Panc1 (cell line): ENCODE measurements around the gene FBXO15. TPM values are rescaled to one million over a fixed set of nuclear protein-coding genes. Genes with fewer than 3 reads are reported as not detected.

Experiments
- ATAC-seq: fragments of 200-7000 bp; cut with Tn5 transposase; 2 replicates; pipeline ENCODE4 v1.9.1; 2020; ENCODE audit warnings: mild to moderate bottlenecking, moderate library complexity
- BruUV-seq: library from RNA; stranded (reverse); fragments of 400-500 nt; replicated peaks from 2 replicates; lab custom pipeline; 2021; lab: Mats Ljungman, UMichigan
- CTCF ChIA-PET: fragments of 300-600 bp; sonication (Branson Sonifier 250); formaldehyde crosslinking; loops from one replicate; lab custom pipeline; 2022; ENCODE audit warnings: antibody characterized with exemption; lab: Charles Lee
- POLR2A ChIA-PET: fragments of 300-600 bp; sonication (Branson Sonifier 250); formaldehyde crosslinking; loops from one replicate; lab custom pipeline; 2022; ENCODE audit warnings: antibody characterized with exemption; lab: Charles Lee
- DNase-seq: peaks from one replicate; pipeline ENCODE4 v3.0.0-alpha.2; 2010; ENCODE audit warnings: low read depth, low spot score
- H3K27ac ChIP-seq: 2 replicates; pipeline ENCODE4 v1.5.1; 2011; ENCODE audit warnings: mild to moderate bottlenecking, low read length, inconsistent platforms
- H3K27me3 ChIP-seq: fragments of 200-500 bp; sonication (Bioruptor generic); 2 replicates; pipeline ENCODE4 v1.6.0; 2014; ENCODE audit warnings: low read length, inconsistent platforms; ENCODE audit not compliant: control insufficient read depth, insufficient read depth
- H3K36me3 ChIP-seq: fragments of 200-500 bp; sonication (Bioruptor generic); 2 replicates; pipeline ENCODE4 v1.5.1; 2014; ENCODE audit warnings: inconsistent platforms, mild to moderate bottlenecking, low read length, moderate library complexity; ENCODE audit not compliant: control insufficient read depth, insufficient read depth
- H3K4me1 ChIP-seq: 2 replicates; pipeline ENCODE4 v1.5.1; 2011; ENCODE audit warnings: inconsistent platforms, mild to moderate bottlenecking, low read length, moderate library complexity; ENCODE audit not compliant: control insufficient read depth, insufficient read depth
- H3K4me3 ChIP-seq, 2 experiments: 2 replicates each; pipeline ENCODE4 v1.5.1; 2011 to 2012; ENCODE audit warnings: low read depth in 2 of 2, low read length in 2 of 2, mild to moderate bottlenecking in 2 of 2, inconsistent platforms in 1 of 2, moderate library complexity in 1 of 2
- H3K9me3 ChIP-seq: fragments of 200-500 bp; sonication (Bioruptor generic); 2 replicates; pipeline ENCODE4 v1.5.1; 2014; ENCODE audit warnings: low read depth, mild to moderate bottlenecking, inconsistent platforms, low read length, moderate library complexity; ENCODE audit not compliant: control insufficient read depth, insufficient read depth
- POLR2AphosphoS5 ChIP-seq: IDR thresholded peaks from 2 replicates; pipeline ENCODE4 v1.6.1; 2012; ENCODE audit warnings: mild to moderate bottlenecking, low read depth, low read length, moderate library complexity
- SIN3A ChIP-seq: IDR thresholded peaks from 2 replicates; pipeline ENCODE4 v1.6.1; 2012; ENCODE audit warnings: low read depth, mild to moderate bottlenecking, low read length, moderate library complexity, borderline replicate concordance; ENCODE audit not compliant: insufficient read depth
- TCF7L2 ChIP-seq: IDR thresholded peaks from 2 replicates; pipeline ENCODE4 v1.6.1; 2011; ENCODE audit warnings: mild to moderate bottlenecking, low read depth, low read length, inconsistent platforms
- in situ Hi-C: cut with HindIII; loops from 2 replicates; pipeline ENCODE4 v1.10.0; 2016; ENCODE audit warnings: low sequenced_read_pairs, low pct_unique_long_range_greater_than_20kb
- intact Hi-C: fragments of 100-400 bp; cut with micrococcal nuclease; formaldehyde crosslinking; loops from one replicate; pipeline ENCODE4 v1.10.0; 2022; ENCODE audit not compliant: unreplicated experiment
- total RNA-seq: library from RNA; stranded (reverse); gene quantifications from one replicate; pipeline ENCODE4 v1.2.1, GENCODE V29; 2021; ENCODE audit not compliant: unreplicated experiment
- TF ChIP-seq, protein P1 (sequence below): fragments of 450-650 bp; IDR thresholded peaks from 2 replicates; pipeline ENCODE4 v1.5.1; 2017; ENCODE audit warnings: mild to moderate bottlenecking
- TF ChIP-seq, protein P2 (sequence below), 2 experiments: IDR thresholded peaks; 2 replicates each; pipeline ENCODE4 v1.6.1; 2011 to 2012; ENCODE audit warnings: low read depth in 2 of 2, control low read depth in 1 of 2, low read length in 1 of 2, mild to moderate bottlenecking in 1 of 2, moderate library complexity in 1 of 2; ENCODE audit not compliant: insufficient read depth in 1 of 2

The FBXO15 gene
- total RNA-seq, 1 experiment from 2014 or later = 1.9 TPM

DNA sequence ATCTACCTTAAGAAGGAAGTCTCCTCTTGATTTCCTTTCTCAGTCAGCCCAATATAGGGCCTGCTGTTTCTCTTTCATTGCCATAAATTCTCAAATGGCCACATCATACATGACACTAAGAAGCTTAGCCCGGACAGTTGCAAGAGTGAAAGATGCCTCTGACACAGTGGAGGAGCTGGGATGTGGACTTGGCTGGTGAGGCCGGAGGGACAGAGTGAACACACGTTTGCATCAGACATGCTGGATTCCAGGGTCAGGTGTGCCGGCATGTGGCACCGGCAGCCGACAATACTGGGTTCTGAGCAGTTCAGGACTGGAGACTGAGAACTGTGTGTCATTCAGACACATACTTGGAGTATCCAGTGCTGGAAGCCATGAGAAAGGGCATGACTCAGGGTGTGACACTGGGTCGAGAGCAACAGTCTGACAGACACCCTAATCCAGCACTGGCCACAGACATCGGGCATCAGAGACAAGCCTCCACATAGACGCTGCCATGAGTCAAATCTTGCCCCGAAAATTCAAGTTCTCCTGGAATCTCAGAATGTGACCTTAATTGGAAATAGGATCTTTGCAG lies 32.1 kb upstream of the FBXO15 start:
- no peak for ATAC-seq

GRCh38 chr18:74178884-74179283 lies 31.2 kb upstream of the FBXO15 start:
- no peaks in the 10 kb centered on the region for H3K9me3 ChIP-seq
- H3K4me1 ChIP-seq = no peaks in the 10 kb centered on the region
- ATAC-seq (no peak), DNase-seq (no peak)
- BruUV-seq = no TSS peak
- ChIA-PET CTCF (no interaction called here), POLR2A (no interaction called here)
- no peak overlapping the region for H3K4me3 ChIP-seq
- no peaks in the 10 kb centered on the region for H3K36me3 ChIP-seq
- in situ Hi-C loops (loop anchor here (25.0 kb wide), 1 partner anchor 158 kb away; no protein-coding TSS in a partner anchor), intact Hi-C loops (no loop called here)
- TF ChIP-seq TCF7L2 = no peak
- no peak for TF ChIP-seq SIN3A
- TF ChIP-seq, protein P1, sequence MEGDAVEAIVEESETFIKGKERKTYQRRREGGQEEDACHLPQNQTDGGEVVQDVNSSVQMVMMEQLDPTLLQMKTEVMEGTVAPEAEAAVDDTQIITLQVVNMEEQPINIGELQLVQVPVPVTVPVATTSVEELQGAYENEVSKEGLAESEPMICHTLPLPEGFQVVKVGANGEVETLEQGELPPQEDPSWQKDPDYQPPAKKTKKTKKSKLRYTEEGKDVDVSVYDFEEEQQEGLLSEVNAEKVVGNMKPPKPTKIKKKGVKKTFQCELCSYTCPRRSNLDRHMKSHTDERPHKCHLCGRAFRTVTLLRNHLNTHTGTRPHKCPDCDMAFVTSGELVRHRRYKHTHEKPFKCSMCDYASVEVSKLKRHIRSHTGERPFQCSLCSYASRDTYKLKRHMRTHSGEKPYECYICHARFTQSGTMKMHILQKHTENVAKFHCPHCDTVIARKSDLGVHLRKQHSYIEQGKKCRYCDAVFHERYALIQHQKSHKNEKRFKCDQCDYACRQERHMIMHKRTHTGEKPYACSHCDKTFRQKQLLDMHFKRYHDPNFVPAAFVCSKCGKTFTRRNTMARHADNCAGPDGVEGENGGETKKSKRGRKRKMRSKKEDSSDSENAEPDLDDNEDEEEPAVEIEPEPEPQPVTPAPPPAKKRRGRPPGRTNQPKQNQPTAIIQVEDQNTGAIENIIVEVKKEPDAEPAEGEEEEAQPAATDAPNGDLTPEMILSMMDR = no peak
- TF ChIP-seq, protein P2, sequence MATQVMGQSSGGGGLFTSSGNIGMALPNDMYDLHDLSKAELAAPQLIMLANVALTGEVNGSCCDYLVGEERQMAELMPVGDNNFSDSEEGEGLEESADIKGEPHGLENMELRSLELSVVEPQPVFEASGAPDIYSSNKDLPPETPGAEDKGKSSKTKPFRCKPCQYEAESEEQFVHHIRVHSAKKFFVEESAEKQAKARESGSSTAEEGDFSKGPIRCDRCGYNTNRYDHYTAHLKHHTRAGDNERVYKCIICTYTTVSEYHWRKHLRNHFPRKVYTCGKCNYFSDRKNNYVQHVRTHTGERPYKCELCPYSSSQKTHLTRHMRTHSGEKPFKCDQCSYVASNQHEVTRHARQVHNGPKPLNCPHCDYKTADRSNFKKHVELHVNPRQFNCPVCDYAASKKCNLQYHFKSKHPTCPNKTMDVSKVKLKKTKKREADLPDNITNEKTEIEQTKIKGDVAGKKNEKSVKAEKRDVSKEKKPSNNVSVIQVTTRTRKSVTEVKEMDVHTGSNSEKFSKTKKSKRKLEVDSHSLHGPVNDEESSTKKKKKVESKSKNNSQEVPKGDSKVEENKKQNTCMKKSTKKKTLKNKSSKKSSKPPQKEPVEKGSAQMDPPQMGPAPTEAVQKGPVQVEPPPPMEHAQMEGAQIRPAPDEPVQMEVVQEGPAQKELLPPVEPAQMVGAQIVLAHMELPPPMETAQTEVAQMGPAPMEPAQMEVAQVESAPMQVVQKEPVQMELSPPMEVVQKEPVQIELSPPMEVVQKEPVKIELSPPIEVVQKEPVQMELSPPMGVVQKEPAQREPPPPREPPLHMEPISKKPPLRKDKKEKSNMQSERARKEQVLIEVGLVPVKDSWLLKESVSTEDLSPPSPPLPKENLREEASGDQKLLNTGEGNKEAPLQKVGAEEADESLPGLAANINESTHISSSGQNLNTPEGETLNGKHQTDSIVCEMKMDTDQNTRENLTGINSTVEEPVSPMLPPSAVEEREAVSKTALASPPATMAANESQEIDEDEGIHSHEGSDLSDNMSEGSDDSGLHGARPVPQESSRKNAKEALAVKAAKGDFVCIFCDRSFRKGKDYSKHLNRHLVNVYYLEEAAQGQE (IDR thresholded peaks at IDR 0.05; ENCODE audit: insufficient read depth in 1 of 2, low read depth in 2 of 2, low read length in 1 of 2) = no peak
- no peak for TF ChIP-seq POLR2AphosphoS5
- no peak overlapping the region for H3K27ac ChIP-seq
- peaks cover 44% of the 10 kb centered on the region for H3K27me3 ChIP-seq

More for the DNA sequence above, 32.1 kb upstream of the FBXO15 start:
- in situ Hi-C loops (loop anchor here (25.0 kb wide), 1 partner anchor 158 kb away; no protein-coding TSS in a partner anchor), intact Hi-C loops (no loop called here)
- ChIA-PET POLR2A (no interaction called here), CTCF (no interaction called here)
- Histone ChIP-seq H3K27ac (no peak overlapping the region), H3K4me1 (no peaks in the 10 kb centered on the region), H3K27me3 (peaks cover 53% of the 10 kb centered on the region), H3K4me3 (no peak overlapping the region), H3K9me3 (no peaks in the 10 kb centered on the region), H3K36me3 (no peaks in the 10 kb centered on the region)
- TF ChIP-seq SIN3A (no peak), TCF7L2 (no peak), POLR2AphosphoS5 (no peak)
- TF ChIP-seq, protein P2 (IDR thresholded peaks at IDR 0.05; ENCODE audit: insufficient read depth in 1 of 2, low read depth in 2 of 2, low read length in 1 of 2) = no peak
- TF ChIP-seq, protein P1 = no peak
- no peak for DNase-seq
- BruUV-seq = no TSS peak
